ENCODE results near the gene SLC27A5. TPM values are rescaled to one million over a fixed set of nuclear protein-coding genes. Genes with fewer than 3 reads are reported as not detected.

The SLC27A5 gene
- total RNA-seq, 1 donor from 2014 or later, result 6.8 TPM

- Histone ChIP-seq H4K20me1 (ENCODE audit: insufficient read depth, low read length) (peaks cover 22% of the 10 kb centered on the region), H3K27ac (ENCODE audit: low read depth, low read length) (peak within 1 kb of the TSS; percentile 54), H2AFZ (ENCODE audit: low read depth, low read length) (peak within 1 kb of the TSS; percentile 94), H3K79me2 (ENCODE audit: insufficient read depth, low read length) (peaks cover 27% of the 10 kb centered on the region), H3K4me1 (ENCODE audit: insufficient read depth, low read length) (peaks cover 10% of the 10 kb centered on the region), H3K27me3 (ENCODE audit: insufficient read depth, low read length) (no peaks in the 10 kb centered on the region), H3K9ac (ENCODE audit: low read length) (peak within 1 kb of the TSS; percentile 87), H3K36me3 (ENCODE audit: insufficient read depth, low read length) (no peaks in the 10 kb centered on the region), H3K4me3 (ENCODE audit: insufficient read depth, low read depth, low read length) (peak within 1 kb of the TSS; percentile 85), H3K4me2 (ENCODE audit: low read length) (peak within 1 kb of the TSS; percentile 91), H3K9me3 (ENCODE audit: insufficient read depth, low read depth, low read length) (no peaks in the 10 kb centered on the region)
- Mint-ChIP-seq H3K9me3 (ENCODE audit: unreplicated experiment) (no peaks in the 10 kb centered on the region), H3K27ac (ENCODE audit: unreplicated experiment) (peak within 1 kb of the TSS; percentile 78), H3K4me3 (ENCODE audit: unreplicated experiment) (peak within 1 kb of the TSS; percentile 90), H3K36me3 (ENCODE audit: low read depth, unreplicated experiment) (peaks cover 10% of the 10 kb centered on the region), H3K27me3 (ENCODE audit: low read depth, unreplicated experiment) (peaks cover 2% of the 10 kb centered on the region), H3K4me1 (ENCODE audit: low read depth, unreplicated experiment) (peaks cover 13% of the 10 kb centered on the region)
- no peak for FAIRE-seq
- no peak for TF ChIP-seq CTCF (IDR thresholded peaks at IDR 0.05; ENCODE audit: insufficient read depth, low read depth, low read length)
- TF ChIP-seq EZH2 (IDR thresholded peaks at IDR 0.05; ENCODE audit: insufficient read depth, low read length), result no peak
- DNase-seq (ENCODE audit: low read depth), result peak; percentile 87
These were observed 44.8 kb downstream of the SLC27A5 start, which contains the start of gene ZNF324 for GRCh38 chr19:58466760-58467589. Gene ZNF324, plus strand, starts transcription at chr19:58467080. Its CDS starts 2,106 bp downstream, at chr19:58469186.

GRCh38 chr19:58466089-58466759 is 45.6 kb downstream of the SLC27A5 start:
- Mint-ChIP-seq H3K4me3 (ENCODE audit: unreplicated experiment) (peak overlapping the region; percentile 80), H3K9me3 (ENCODE audit: unreplicated experiment) (no peaks in the 10 kb centered on the region), H3K27me3 (ENCODE audit: low read depth, unreplicated experiment) (peaks cover 2% of the 10 kb centered on the region), H3K4me1 (ENCODE audit: low read depth, unreplicated experiment) (peaks cover 13% of the 10 kb centered on the region), H3K36me3 (ENCODE audit: low read depth, unreplicated experiment) (peaks cover 10% of the 10 kb centered on the region), H3K27ac (ENCODE audit: unreplicated experiment) (peak overlapping the region; percentile 34)
- DNase-seq (ENCODE audit: low read depth), result no peak
- H3K4me1 ChIP-seq (ENCODE audit: insufficient read depth, low read length), result peaks cover 10% of the 10 kb centered on the region
- peaks cover 27% of the 10 kb centered on the region for H3K79me2 ChIP-seq (ENCODE audit: insufficient read depth, low read length)
- FAIRE-seq, result no peak
- peak overlapping the region; percentile 91 for H3K4me2 ChIP-seq (ENCODE audit: low read length)
- H3K36me3 ChIP-seq (ENCODE audit: insufficient read depth, low read length), result no peaks in the 10 kb centered on the region
- H3K9ac ChIP-seq (ENCODE audit: low read length), result peak overlapping the region; percentile 87
- H3K4me3 ChIP-seq (ENCODE audit: insufficient read depth, low read depth, low read length), result peak overlapping the region; percentile 85
- TF ChIP-seq CTCF (IDR thresholded peaks at IDR 0.05; ENCODE audit: insufficient read depth, low read depth, low read length), result no peak
- no peak for TF ChIP-seq EZH2 (IDR thresholded peaks at IDR 0.05; ENCODE audit: insufficient read depth, low read length)
- H2AFZ ChIP-seq (ENCODE audit: low read depth, low read length), result peak overlapping the region; percentile 94
- no peaks in the 10 kb centered on the region for H3K27me3 ChIP-seq (ENCODE audit: insufficient read depth, low read length)
- peaks cover 21% of the 10 kb centered on the region for H4K20me1 ChIP-seq (ENCODE audit: insufficient read depth, low read length)
- no peaks in the 10 kb centered on the region for H3K9me3 ChIP-seq (ENCODE audit: insufficient read depth, low read depth, low read length)
- H3K27ac ChIP-seq (ENCODE audit: low read depth, low read length), result no peak overlapping the region

Data from astrocyte (in vitro differentiated cells and primary cell).